Prostate gland (tissue), 2 donors: ENCODE measurements around the gene CPT1B. TPM values are rescaled to one million over a fixed set of nuclear protein-coding genes. Genes with fewer than 3 reads are reported as not detected.

ENCODE experiments used
- DNase-seq: peaks from one replicate; pipeline ENCODE4 v3.0.0-alpha.2; 2019; ENCODE audit warnings: low spot score
- H3K27ac ChIP-seq, 2 donors: fragments of 200-600 bp; sonication (generic); 2 replicates each; pipeline ENCODE4 v1.5.1; 2017 to 2019
- H3K27me3 ChIP-seq: fragments of 200-600 bp; sonication (generic); replicated peaks from 2 replicates; pipeline ENCODE4 v1.5.1; 2019; ENCODE audit not compliant: insufficient read depth
- H3K36me3 ChIP-seq, 2 donors: fragments of 200-600 bp; sonication (generic); 1 replicate in 1 of 2; 2 replicates in 1 of 2; pipeline versions ENCODE4 v1.5.1 to v1.8.1; 2017 to 2019
- H3K4me1 ChIP-seq: fragments of 200-600 bp; sonication (generic); replicated peaks from 2 replicates; pipeline ENCODE4 v1.5.1; 2019
- H3K4me3 ChIP-seq, 2 donors: fragments of 200-600 bp; sonication (generic); 2 replicates each; pipeline ENCODE4 v1.5.1; 2017 to 2019
- H3K9me3 ChIP-seq: fragments of 200-600 bp; sonication (generic); 2 replicates; pipeline ENCODE4 v1.5.1; 2017
- CTCF ChIP-seq, 4 experiments: fragments of 200-600 bp in 2 of 4; fragments of 450-650 bp in 2 of 4; sonication (generic) in 2 of 4; IDR thresholded peaks; 1 replicate in 3 of 4; 2 replicates in 1 of 4; pipeline ENCODE4 v1.5.1; 2016 to 2019; ENCODE audit warnings: antibody characterized with exemption in 4 of 4, mild to moderate bottlenecking in 2 of 4, moderate library complexity in 2 of 4
- POLR2A ChIP-seq: fragments of 450-650 bp; IDR thresholded peaks from one replicate; pipeline ENCODE4 v1.6.1; 2016; ENCODE audit warnings: antibody characterized with exemption, mild to moderate bottlenecking
- POLR2AphosphoS5 ChIP-seq: sonication (generic); formaldehyde crosslinking; IDR thresholded peaks from one replicate; pipeline ENCODE4 v1.6.1; 2017; ENCODE audit warnings: antibody characterized with exemption
- WGBS: methylation state at CpG from one replicate; pipeline ENCODE4 v1.1.5; 2018; 5-methylcytosine and 5-hydroxymethylcytosine counted together
- intact Hi-C: fragments of 100-400 bp; cut with DNase I; formaldehyde crosslinking; loops from one replicate; pipeline ENCODE4 v1.14.2; 2022
- total RNA-seq, 2 donors: library from RNA; depleted of rRNA; stranded (reverse); fragments of >200 nt; gene quantifications; one replicate each; pipeline ENCODE4 v1.1.0, GENCODE V29; 2016

The CPT1B gene
- total RNA-seq, 2 donors from 2014 or later = 13.1 to 31.4 TPM

GRCh38 chr22:50525858-50526107 lies 52.4 kb downstream of the CPT1B start:
- peaks cover 7% of the 10 kb centered on the region for H3K4me1 ChIP-seq
- intact Hi-C loops = no loop called here

GRCh38 chr22:50525104-50525857 lies 52.9 kb downstream of the CPT1B start, which contains the start of gene SCO2:
TSS of gene SCO2 (minus strand) at chr22:50525598. CDS start at chr22:50524411, 1,187 bp downstream.
- intact Hi-C loops = no loop called here
- peaks cover 7% of the 10 kb centered on the region for H3K4me1 ChIP-seq
- peaks cover 0 to 5% of the 10 kb centered on the region in 2 donors for H3K36me3 ChIP-seq
- H3K27ac ChIP-seq = peak within 1 kb of the TSS; percentile 87 to 92
- TF ChIP-seq POLR2AphosphoS5 = peak; percentile 96
- peak; percentile 78 for TF ChIP-seq POLR2A
- peak in 2 of 4 experiments; percentile 48 to 78 for TF ChIP-seq CTCF (IDR thresholded peaks at IDR 0.05)
- peak; percentile 97 for DNase-seq
- H3K4me3 ChIP-seq = peak within 1 kb of the TSS; percentile 59 to 82
- H3K9me3 ChIP-seq = no peaks in the 10 kb centered on the region
- no peaks in the 10 kb centered on the region for H3K27me3 ChIP-seq
- WGBS = under 1% methylated on average over 59 of the region's 84 CpGs

More at GRCh38 chr22:50525858-50526107, 52.4 kb downstream of the CPT1B start:
- Histone ChIP-seq H3K9me3 (no peaks in the 10 kb centered on the region), H3K27me3 (no peaks in the 10 kb centered on the region), H3K27ac (peak overlapping the region; percentile 87 to 92), H3K4me3 (peak overlapping the region; percentile 59 to 82), H3K36me3 (peaks cover 0 to 5% of the 10 kb centered on the region in 2 donors)
- TF ChIP-seq CTCF (IDR thresholded peaks at IDR 0.05) (peak in 1 of 4 experiments; percentile 36), POLR2A (no peak), POLR2AphosphoS5 (no peak)
- WGBS = 0% methylated on average over 11 of the region's 33 CpGs
- no peak for DNase-seq

GRCh38 chr22:50524676-50525103 lies 53.5 kb downstream of the CPT1B start:
- peaks cover 7% of the 10 kb centered on the region for H3K4me1 ChIP-seq
- no peaks in the 10 kb centered on the region for H3K27me3 ChIP-seq
- TF ChIP-seq CTCF (IDR thresholded peaks at IDR 0.05) (no peak), POLR2A (no peak), POLR2AphosphoS5 (no peak)
- DNase-seq = no peak
- intact Hi-C loops = no loop called here
- WGBS = 7% methylated on average over 19 of the region's 19 CpGs
- H3K27ac ChIP-seq = peak overlapping the region; percentile 87 to 92
- no peaks in the 10 kb centered on the region for H3K9me3 ChIP-seq
- H3K36me3 ChIP-seq = peaks cover 0 to 5% of the 10 kb centered on the region in 2 donors
- H3K4me3 ChIP-seq = peak overlapping the region; percentile 59 to 82

GRCh38 chr22:50523806-50524675 lies 54.2 kb downstream of the CPT1B start:
- Histone ChIP-seq H3K36me3 (peaks cover 0 to 8% of the 10 kb centered on the region in 2 donors), H3K9me3 (no peaks in the 10 kb centered on the region), H3K4me1 (peaks cover 7% of the 10 kb centered on the region), H3K27me3 (no peaks in the 10 kb centered on the region), H3K27ac (no peak overlapping the region), H3K4me3 (peak overlapping the region in 1 of 2 donors; percentile 82)
- TF ChIP-seq CTCF (IDR thresholded peaks at IDR 0.05) (no peak), POLR2A (no peak), POLR2AphosphoS5 (no peak)
- DNase-seq = no peak
- intact Hi-C loops = no loop called here
- WGBS = 80% methylated on average over 20 of the region's 25 CpGs
